ENCODE measurements around the gene UBB. TPM values are rescaled to one million over a fixed set of nuclear protein-coding genes. Genes with fewer than 3 reads are reported as not detected.

The UBB gene
- polyA plus RNA-seq, 1 donor from 2014 or later: 2,318 TPM

GRCh38 chr17:16371742-16372141, 9.1 kb upstream of the UBB start:
- H3F3A ChIP-seq (ENCODE audit: insufficient read depth, low read length, poor library complexity, severe bottlenecking): no peaks in the 10 kb centered on the region
- TF ChIP-seq, protein P1, sequence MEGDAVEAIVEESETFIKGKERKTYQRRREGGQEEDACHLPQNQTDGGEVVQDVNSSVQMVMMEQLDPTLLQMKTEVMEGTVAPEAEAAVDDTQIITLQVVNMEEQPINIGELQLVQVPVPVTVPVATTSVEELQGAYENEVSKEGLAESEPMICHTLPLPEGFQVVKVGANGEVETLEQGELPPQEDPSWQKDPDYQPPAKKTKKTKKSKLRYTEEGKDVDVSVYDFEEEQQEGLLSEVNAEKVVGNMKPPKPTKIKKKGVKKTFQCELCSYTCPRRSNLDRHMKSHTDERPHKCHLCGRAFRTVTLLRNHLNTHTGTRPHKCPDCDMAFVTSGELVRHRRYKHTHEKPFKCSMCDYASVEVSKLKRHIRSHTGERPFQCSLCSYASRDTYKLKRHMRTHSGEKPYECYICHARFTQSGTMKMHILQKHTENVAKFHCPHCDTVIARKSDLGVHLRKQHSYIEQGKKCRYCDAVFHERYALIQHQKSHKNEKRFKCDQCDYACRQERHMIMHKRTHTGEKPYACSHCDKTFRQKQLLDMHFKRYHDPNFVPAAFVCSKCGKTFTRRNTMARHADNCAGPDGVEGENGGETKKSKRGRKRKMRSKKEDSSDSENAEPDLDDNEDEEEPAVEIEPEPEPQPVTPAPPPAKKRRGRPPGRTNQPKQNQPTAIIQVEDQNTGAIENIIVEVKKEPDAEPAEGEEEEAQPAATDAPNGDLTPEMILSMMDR (IDR thresholded peaks at IDR 0.05; ENCODE audit: poor library complexity, severe bottlenecking): no peak
- TF ChIP-seq, protein P2, sequence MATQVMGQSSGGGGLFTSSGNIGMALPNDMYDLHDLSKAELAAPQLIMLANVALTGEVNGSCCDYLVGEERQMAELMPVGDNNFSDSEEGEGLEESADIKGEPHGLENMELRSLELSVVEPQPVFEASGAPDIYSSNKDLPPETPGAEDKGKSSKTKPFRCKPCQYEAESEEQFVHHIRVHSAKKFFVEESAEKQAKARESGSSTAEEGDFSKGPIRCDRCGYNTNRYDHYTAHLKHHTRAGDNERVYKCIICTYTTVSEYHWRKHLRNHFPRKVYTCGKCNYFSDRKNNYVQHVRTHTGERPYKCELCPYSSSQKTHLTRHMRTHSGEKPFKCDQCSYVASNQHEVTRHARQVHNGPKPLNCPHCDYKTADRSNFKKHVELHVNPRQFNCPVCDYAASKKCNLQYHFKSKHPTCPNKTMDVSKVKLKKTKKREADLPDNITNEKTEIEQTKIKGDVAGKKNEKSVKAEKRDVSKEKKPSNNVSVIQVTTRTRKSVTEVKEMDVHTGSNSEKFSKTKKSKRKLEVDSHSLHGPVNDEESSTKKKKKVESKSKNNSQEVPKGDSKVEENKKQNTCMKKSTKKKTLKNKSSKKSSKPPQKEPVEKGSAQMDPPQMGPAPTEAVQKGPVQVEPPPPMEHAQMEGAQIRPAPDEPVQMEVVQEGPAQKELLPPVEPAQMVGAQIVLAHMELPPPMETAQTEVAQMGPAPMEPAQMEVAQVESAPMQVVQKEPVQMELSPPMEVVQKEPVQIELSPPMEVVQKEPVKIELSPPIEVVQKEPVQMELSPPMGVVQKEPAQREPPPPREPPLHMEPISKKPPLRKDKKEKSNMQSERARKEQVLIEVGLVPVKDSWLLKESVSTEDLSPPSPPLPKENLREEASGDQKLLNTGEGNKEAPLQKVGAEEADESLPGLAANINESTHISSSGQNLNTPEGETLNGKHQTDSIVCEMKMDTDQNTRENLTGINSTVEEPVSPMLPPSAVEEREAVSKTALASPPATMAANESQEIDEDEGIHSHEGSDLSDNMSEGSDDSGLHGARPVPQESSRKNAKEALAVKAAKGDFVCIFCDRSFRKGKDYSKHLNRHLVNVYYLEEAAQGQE (IDR thresholded peaks at IDR 0.05; ENCODE audit: borderline replicate concordance): no peak
- TF ChIP-seq SMC3 (conservative IDR thresholded peaks at IDR 0.05; ENCODE audit: poor library complexity): no peak
- no peak for TF ChIP-seq TAF1 (IDR thresholded peaks at IDR 0.05; ENCODE audit: low read depth)
- no peak for TF ChIP-seq MXI1 (conservative IDR thresholded peaks at IDR 0.05; ENCODE audit: poor library complexity, severe bottlenecking)
- TF ChIP-seq EZH2 (IDR thresholded peaks at IDR 0.05; ENCODE audit: borderline replicate concordance, insufficient read depth, low read length, poor library complexity, severe bottlenecking): no peak
- no peak for TF ChIP-seq EP300 (conservative IDR thresholded peaks at IDR 0.05; ENCODE audit: poor library complexity, severe bottlenecking)
- no peak for TF ChIP-seq POLR2AphosphoS5 (IDR thresholded peaks at IDR 0.05)
- TF ChIP-seq RAD21 (conservative IDR thresholded peaks at IDR 0.05): no peak
- H3K9ac ChIP-seq (ENCODE audit: low read length): no peak overlapping the region
- H3K27ac ChIP-seq (ENCODE audit: low read length): no peak overlapping the region
- H2AFZ ChIP-seq (ENCODE audit: low read depth, low read length): no peak overlapping the region
- no peak overlapping the region for H3K4me3 ChIP-seq (ENCODE audit: low read length)
- H3K4me2 ChIP-seq (ENCODE audit: low read length): no peak overlapping the region
- no peaks in the 10 kb centered on the region for H3K79me2 ChIP-seq (replicated peaks; ENCODE audit: insufficient read depth, low read length)
- no peaks in the 10 kb centered on the region for H3K9me2 ChIP-seq (ENCODE audit: insufficient read depth, low read length)
- H3K9me3 ChIP-seq (ENCODE audit: low read length): no peaks in the 10 kb centered on the region
- no peaks in the 10 kb centered on the region for H3K36me3 ChIP-seq (ENCODE audit: insufficient read depth, low read length)
- no peaks in the 10 kb centered on the region for H3K27me3 ChIP-seq (ENCODE audit: insufficient read depth, low read depth, low read length)
- no peaks in the 10 kb centered on the region for H4K20me1 ChIP-seq (ENCODE audit: insufficient read depth)

DNA sequence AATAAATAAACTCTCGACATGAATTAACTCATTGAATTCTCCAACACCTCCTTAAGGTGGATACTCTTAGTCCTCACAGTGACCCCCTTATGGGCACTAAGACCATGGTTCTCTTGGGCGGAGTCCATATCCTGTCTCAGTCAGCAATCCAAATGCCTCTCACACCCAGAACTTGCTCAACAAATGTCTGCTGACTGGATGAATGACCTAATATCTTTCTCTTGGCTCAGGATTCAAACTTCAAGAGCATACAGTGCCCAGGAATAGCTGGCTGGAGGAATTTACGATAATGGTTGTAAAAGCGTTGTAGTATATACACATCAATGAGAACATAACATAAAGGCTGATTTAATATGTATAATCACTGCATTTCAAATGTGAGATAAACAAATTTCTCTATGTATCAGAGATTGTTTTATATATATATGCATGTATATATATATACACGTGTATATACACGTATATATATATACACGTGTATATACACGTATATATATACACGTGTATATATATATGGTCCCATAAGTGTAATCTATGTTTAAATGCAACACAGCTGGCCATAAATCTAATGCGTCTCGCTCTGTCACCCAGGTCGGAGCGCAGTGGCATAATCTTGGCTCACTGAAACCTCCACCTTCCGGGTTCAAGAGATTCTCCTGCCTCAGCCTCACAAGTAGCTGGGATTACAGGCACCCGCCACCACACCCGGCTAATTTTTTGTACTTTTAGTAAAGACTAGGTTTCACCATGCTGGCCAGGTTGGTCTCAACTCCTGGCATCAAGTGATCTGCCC, 6.5 kb upstream of the UBB start:
- Histone ChIP-seq H3K79me2 (replicated peaks; ENCODE audit: insufficient read depth, low read length) (no peaks in the 10 kb centered on the region), H3F3A (ENCODE audit: insufficient read depth, low read length, poor library complexity, severe bottlenecking) (no peaks in the 10 kb centered on the region), H3K9me2 (ENCODE audit: insufficient read depth, low read length) (no peaks in the 10 kb centered on the region), H3K4me2 (ENCODE audit: low read length) (no peak overlapping the region), H3K27ac (ENCODE audit: low read length) (no peak overlapping the region), H3K36me3 (ENCODE audit: insufficient read depth, low read length) (no peaks in the 10 kb centered on the region), H3K9ac (ENCODE audit: low read length) (no peak overlapping the region), H2AFZ (ENCODE audit: low read depth, low read length) (no peak overlapping the region), H3K4me3 (ENCODE audit: low read length) (no peak overlapping the region), H3K27me3 (ENCODE audit: insufficient read depth, low read depth, low read length) (no peaks in the 10 kb centered on the region), H3K9me3 (ENCODE audit: low read length) (no peaks in the 10 kb centered on the region), H4K20me1 (ENCODE audit: insufficient read depth) (no peaks in the 10 kb centered on the region)
- TF ChIP-seq MXI1 (conservative IDR thresholded peaks at IDR 0.05; ENCODE audit: poor library complexity, severe bottlenecking): no peak
- TF ChIP-seq TAF1 (IDR thresholded peaks at IDR 0.05; ENCODE audit: low read depth): no peak
- no peak for TF ChIP-seq RAD21 (conservative IDR thresholded peaks at IDR 0.05)
- TF ChIP-seq, protein P1 (IDR thresholded peaks at IDR 0.05; ENCODE audit: poor library complexity, severe bottlenecking): no peak
- TF ChIP-seq SMC3 (conservative IDR thresholded peaks at IDR 0.05; ENCODE audit: poor library complexity): no peak
- TF ChIP-seq EZH2 (IDR thresholded peaks at IDR 0.05; ENCODE audit: borderline replicate concordance, insufficient read depth, low read length, poor library complexity, severe bottlenecking): no peak
- TF ChIP-seq EP300 (conservative IDR thresholded peaks at IDR 0.05; ENCODE audit: poor library complexity, severe bottlenecking): no peak
- TF ChIP-seq, protein P2 (IDR thresholded peaks at IDR 0.05; ENCODE audit: borderline replicate concordance): no peak
- TF ChIP-seq POLR2AphosphoS5 (IDR thresholded peaks at IDR 0.05): no peak
